ENCODE results near the gene PFKP. TPM values are rescaled to one million over a fixed set of nuclear protein-coding genes. Genes with fewer than 3 reads are reported as not detected.

Gene PFKP
- total RNA-seq, 4 donors from 2014 or later: 22.4 to 45.4 (median 29.1) TPM

DNA sequence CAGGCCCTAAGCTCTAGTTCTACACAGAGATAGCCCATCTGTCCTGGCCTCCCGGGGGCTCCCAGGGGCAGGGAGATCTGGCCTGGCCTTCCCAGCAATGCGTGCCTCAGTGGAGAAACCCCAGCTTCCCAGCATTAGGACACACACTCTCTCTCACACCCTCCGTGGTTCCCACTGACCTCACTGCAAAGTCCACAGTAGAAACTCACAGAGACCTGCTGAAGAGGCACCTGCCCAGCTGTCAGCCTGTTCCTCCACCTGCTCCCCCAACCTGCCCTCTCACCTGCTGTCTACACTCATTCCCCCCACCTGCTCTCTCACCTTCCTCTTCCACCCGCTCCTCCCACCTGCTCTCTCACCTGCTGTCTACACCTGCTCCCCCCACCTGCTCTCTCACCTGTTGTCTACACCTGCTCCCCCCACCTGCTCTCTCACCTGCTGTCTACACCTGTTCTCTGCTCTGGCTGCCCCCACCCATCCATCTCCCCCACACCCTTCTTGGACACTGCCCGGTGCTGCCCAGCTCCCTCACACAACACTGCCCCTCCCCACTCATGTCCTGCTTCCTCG, 21.1 kb upstream of the PFKP start:
- no peak overlapping the region for H3K4me3 ChIP-seq
- 65 to 72% methylated on average over 4 to 6 of the region's 6 CpGs for WGBS, 2 donors
- peaks cover 0 to 45% (median 8%) of the 10 kb centered on the region in 4 donors for H3K4me1 ChIP-seq
- H3K36me3 ChIP-seq: no peaks in the 10 kb centered on the region
- no peak for TF ChIP-seq EP300 (IDR thresholded peaks at IDR 0.05)
- no peak for TF ChIP-seq POLR2A (IDR thresholded peaks at IDR 0.05)
- TF ChIP-seq, protein P1, sequence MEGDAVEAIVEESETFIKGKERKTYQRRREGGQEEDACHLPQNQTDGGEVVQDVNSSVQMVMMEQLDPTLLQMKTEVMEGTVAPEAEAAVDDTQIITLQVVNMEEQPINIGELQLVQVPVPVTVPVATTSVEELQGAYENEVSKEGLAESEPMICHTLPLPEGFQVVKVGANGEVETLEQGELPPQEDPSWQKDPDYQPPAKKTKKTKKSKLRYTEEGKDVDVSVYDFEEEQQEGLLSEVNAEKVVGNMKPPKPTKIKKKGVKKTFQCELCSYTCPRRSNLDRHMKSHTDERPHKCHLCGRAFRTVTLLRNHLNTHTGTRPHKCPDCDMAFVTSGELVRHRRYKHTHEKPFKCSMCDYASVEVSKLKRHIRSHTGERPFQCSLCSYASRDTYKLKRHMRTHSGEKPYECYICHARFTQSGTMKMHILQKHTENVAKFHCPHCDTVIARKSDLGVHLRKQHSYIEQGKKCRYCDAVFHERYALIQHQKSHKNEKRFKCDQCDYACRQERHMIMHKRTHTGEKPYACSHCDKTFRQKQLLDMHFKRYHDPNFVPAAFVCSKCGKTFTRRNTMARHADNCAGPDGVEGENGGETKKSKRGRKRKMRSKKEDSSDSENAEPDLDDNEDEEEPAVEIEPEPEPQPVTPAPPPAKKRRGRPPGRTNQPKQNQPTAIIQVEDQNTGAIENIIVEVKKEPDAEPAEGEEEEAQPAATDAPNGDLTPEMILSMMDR (IDR thresholded peaks at IDR 0.05): no peak
- H3K27ac ChIP-seq: peak overlapping the region in 3 of 4 donors; percentile 15 to 67 (median 65)
- H3K27me3 ChIP-seq: no peaks in the 10 kb centered on the region
- H3K9me3 ChIP-seq: no peaks in the 10 kb centered on the region
- DNase-seq (ENCODE audit: low spot score in 2 of 2): no peak

- Histone ChIP-seq H3K4me3 (no peak overlapping the region), H3K9me3 (no peaks in the 10 kb centered on the region), H3K36me3 (no peaks in the 10 kb centered on the region), H3K4me1 (peaks cover 0 to 45% (median 8%) of the 10 kb centered on the region in 4 donors), H3K27ac (peak overlapping the region in 2 of 4 donors; percentile 59 to 67), H3K27me3 (no peaks in the 10 kb centered on the region)
- DNase-seq (ENCODE audit: low spot score in 2 of 2): no peak
- TF ChIP-seq, protein P1 (IDR thresholded peaks at IDR 0.05): no peak
- TF ChIP-seq EP300 (IDR thresholded peaks at IDR 0.05): no peak
- TF ChIP-seq POLR2A (IDR thresholded peaks at IDR 0.05): no peak
- WGBS, 2 donors: 57 to 71% methylated on average over 8 of the region's 8 CpGs
These were observed 20.3 kb upstream of the PFKP start for GRCh38 chr10:3046981-3047547.

- Histone ChIP-seq H3K4me3 (no peak overlapping the region), H3K27me3 (no peaks in the 10 kb centered on the region), H3K36me3 (no peaks in the 10 kb centered on the region), H3K9me3 (no peaks in the 10 kb centered on the region), H3K27ac (peak overlapping the region in 3 of 4 donors; percentile 42 to 59 (median 50)), H3K4me1 (peaks cover 0 to 45% (median 8%) of the 10 kb centered on the region in 4 donors)
- TF ChIP-seq, protein P1 (IDR thresholded peaks at IDR 0.05): no peak
- no peak for TF ChIP-seq EP300 (IDR thresholded peaks at IDR 0.05)
- no peak for TF ChIP-seq POLR2A (IDR thresholded peaks at IDR 0.05)
- WGBS, 2 donors: 74 to 89% methylated on average over 6 of the region's 6 CpGs
- no peak for DNase-seq (ENCODE audit: low spot score in 2 of 2)
These were observed 19.8 kb upstream of the PFKP start for GRCh38 chr10:3047596-3047995.

DNA sequence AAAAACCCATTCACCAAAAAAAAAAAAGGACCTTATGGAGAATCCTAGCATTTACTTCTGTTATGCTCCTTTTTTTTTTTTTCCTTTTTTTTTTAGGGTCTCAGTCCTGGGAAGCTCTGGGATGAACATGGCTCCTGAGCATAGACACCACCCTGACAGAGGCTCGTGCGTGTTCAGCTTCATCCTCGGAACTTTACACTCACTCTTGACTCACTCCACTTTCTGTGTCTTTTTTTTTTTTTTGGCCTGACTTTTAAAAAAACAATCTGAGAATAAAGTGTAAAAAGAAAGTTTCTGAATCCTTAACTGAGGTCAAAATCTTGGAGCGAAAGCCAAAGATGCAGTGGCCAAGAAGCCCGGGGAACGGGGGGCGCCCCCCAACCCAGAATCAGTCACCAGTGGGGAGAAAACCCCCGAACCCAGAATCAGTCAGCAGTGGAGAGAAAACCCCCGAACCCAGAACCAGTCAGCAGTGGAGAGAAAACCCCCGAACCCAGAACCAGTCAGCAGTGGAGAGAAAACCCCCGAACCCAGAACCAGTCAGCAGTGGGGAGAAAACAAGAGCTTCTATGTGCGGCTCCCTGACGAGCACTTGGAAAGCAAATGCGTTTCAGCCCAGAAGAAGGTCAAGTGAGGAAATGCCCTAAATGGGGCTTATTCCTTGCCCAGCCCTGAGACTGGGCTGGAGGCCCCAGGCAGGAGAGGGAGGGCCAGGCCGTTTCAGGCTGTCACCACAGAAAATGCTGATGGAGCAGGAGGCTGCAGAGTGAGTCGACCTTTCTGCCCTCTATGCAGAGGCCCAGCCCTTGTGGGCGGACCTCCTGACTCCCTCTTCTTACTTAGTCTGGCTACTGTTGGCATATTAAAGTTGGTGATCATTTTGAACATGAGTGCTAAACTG, 19.0 kb upstream of the PFKP start:
- H3K9me3 ChIP-seq: no peaks in the 10 kb centered on the region
- no peaks in the 10 kb centered on the region for H3K36me3 ChIP-seq
- H3K27me3 ChIP-seq: no peaks in the 10 kb centered on the region
- TF ChIP-seq, protein P1 (IDR thresholded peaks at IDR 0.05): no peak
- TF ChIP-seq EP300 (IDR thresholded peaks at IDR 0.05) (no peak), POLR2A (IDR thresholded peaks at IDR 0.05) (no peak)
- H3K4me1 ChIP-seq: peaks cover 0 to 44% (median 8%) of the 10 kb centered on the region in 4 donors
- H3K4me3 ChIP-seq: no peak overlapping the region
- WGBS, 2 donors: 29 to 33% methylated on average over 14 to 17 of the region's 17 CpGs
- DNase-seq (ENCODE audit: low spot score in 2 of 2): no peak
- peak overlapping the region in 3 of 4 donors; percentile 42 to 59 (median 50) for H3K27ac ChIP-seq
